GM23248 (cell line): ENCODE data around the gene TTBK2.

Experiments
- EZH2 ChIP-seq: fragments of 200-600 bp; sonication (generic); IDR thresholded peaks from 2 replicates; pipeline ENCODE4 v1.6.1; 2018; ENCODE audit warnings: antibody characterized with exemption, mild to moderate bottlenecking; ENCODE audit not compliant: insufficient read depth, poor library complexity, severe bottlenecking
- EZH2phosphoT487 ChIP-seq: fragments of 200-600 bp; sonication (generic); IDR thresholded peaks from 2 replicates; pipeline ENCODE4 v1.6.1; 2018; ENCODE audit warnings: antibody characterized with exemption, moderate library complexity, mild to moderate bottlenecking, low read depth; ENCODE audit not compliant: insufficient read depth

- no peak for TF ChIP-seq EZH2phosphoT487
- no peak for TF ChIP-seq EZH2
Observed at GRCh38 chr15:42955518-42955917, 34.9 kb upstream of the TTBK2 start.
